Karpas-422 (cell line): ENCODE results near the gene SEMA7A. TPM values are rescaled to one million over a fixed set of nuclear protein-coding genes. Genes with fewer than 3 reads are reported as not detected.
"Not testable (repeated sequence)": the region's sequence is repeated elsewhere in the genome, so short reads cannot be mapped to it uniquely, and the experiment has no call there.

ENCODE experiments used
- DNase-seq: peaks from one replicate; pipeline ENCODE4 v3.0.0-alpha.2; 2015
- H2AFZ ChIP-seq: fragments of 200-600 bp; sonication (generic); 2 replicates; pipeline ENCODE4 v1.6.1; 2014; ENCODE audit warnings: antibody characterized with exemption, low read length, mixed read lengths
- H3K27ac ChIP-seq: fragments of 200-600 bp; sonication (generic); 2 replicates; pipeline ENCODE4 v1.5.1; 2014; ENCODE audit warnings: mild to moderate bottlenecking, low read length, moderate library complexity
- H3K27me3 ChIP-seq: fragments of 200-600 bp; sonication (generic); 2 replicates; pipeline ENCODE4 v1.6.1; 2014; ENCODE audit warnings: low read length, mixed read lengths
- H3K36me3 ChIP-seq: fragments of 200-600 bp; sonication (generic); 2 replicates; pipeline ENCODE4 v1.6.1; 2014; ENCODE audit warnings: low read length, mixed read lengths; ENCODE audit not compliant: insufficient read depth
- H3K4me1 ChIP-seq: fragments of 200-600 bp; sonication (generic); 2 replicates; pipeline ENCODE4 v1.6.1; 2014; ENCODE audit warnings: mild to moderate bottlenecking, low read length, mixed read lengths
- H3K4me2 ChIP-seq: fragments of 200-600 bp; sonication (generic); 2 replicates; pipeline ENCODE4 v1.6.1; 2014; ENCODE audit warnings: low read length, low read depth, mild to moderate bottlenecking; ENCODE audit not compliant: poor library complexity, severe bottlenecking
- H3K4me3 ChIP-seq: fragments of 200-600 bp; sonication (generic); 2 replicates; pipeline ENCODE4 v1.5.1; 2014; ENCODE audit warnings: mild to moderate bottlenecking, antibody characterized with exemption, low read length, mixed read lengths
- H3K79me2 ChIP-seq: fragments of 200-600 bp; sonication (generic); 2 replicates; pipeline ENCODE4 v1.6.1; 2014; ENCODE audit warnings: mild to moderate bottlenecking, low read length, mixed read lengths
- H3K9ac ChIP-seq: fragments of 200-600 bp; sonication (generic); 2 replicates; pipeline ENCODE4 v1.6.0; 2014; ENCODE audit warnings: low read length
- H3K9me2 ChIP-seq: fragments of 200-600 bp; sonication (generic), shearing (Covaris generic); replicated peaks from 2 replicates; pipeline ENCODE4 v1.6.0; 2014; ENCODE audit warnings: mild to moderate bottlenecking, low read length, moderate library complexity; ENCODE audit not compliant: insufficient read depth
- H3K9me3 ChIP-seq: fragments of 300-700, 200-600 bp; sonication (generic); 2 replicates; pipeline ENCODE4 v1.6.1; 2014; ENCODE audit warnings: low read length, mixed read lengths
- H4K20me1 ChIP-seq: fragments of 200-600 bp; sonication (generic); 2 replicates; pipeline ENCODE4 v1.6.1; 2014; ENCODE audit warnings: mild to moderate bottlenecking, antibody characterized with exemption, low read length, low read depth; ENCODE audit not compliant: insufficient read depth
- total RNA-seq: library from RNA; depleted of rRNA; stranded (reverse); fragments of >200 nt; shearing (Covaris generic); gene quantifications from 2 replicates; pipeline ENCODE4 v1.2.3, GENCODE V29; 2014; ENCODE audit warnings: low replicate concordance

Gene SEMA7A
- total RNA-seq, 1 experiment from 2014 or later: 41.6 TPM

DNA sequence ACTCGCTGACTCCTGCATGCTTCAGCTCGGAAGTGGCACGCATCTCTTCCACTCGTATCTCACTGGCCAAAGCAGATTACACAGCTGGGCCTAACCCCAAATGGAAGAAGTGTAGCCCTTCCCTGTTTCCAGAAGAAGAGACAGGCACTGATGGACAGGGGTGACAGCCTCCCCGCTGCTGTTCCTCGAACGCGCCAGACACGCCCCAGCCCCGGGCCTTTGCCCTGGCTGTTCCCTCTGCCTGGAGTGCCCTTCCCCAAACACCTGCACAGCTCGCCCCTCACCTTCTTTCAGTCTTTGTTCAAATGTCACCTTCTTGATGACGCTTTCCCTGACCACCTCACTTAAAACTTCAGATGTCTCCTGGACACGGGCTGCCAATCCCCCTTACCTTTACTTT, 40.3 kb downstream of the SEMA7A start:
- H3K9me3 ChIP-seq: no peaks in the 10 kb centered on the region
- H3K27me3 ChIP-seq: no peaks in the 10 kb centered on the region
- no peaks in the 10 kb centered on the region for H3K79me2 ChIP-seq
- H3K4me1 ChIP-seq: peaks cover 51% of the 10 kb centered on the region
- no peaks in the 10 kb centered on the region for H3K9me2 ChIP-seq
- DNase-seq: no peak
- no peak overlapping the region for H3K4me3 ChIP-seq
- H3K27ac ChIP-seq: no peak overlapping the region
- H3K36me3 ChIP-seq: no peaks in the 10 kb centered on the region
- H3K4me2 ChIP-seq: no peak overlapping the region
- H3K9ac ChIP-seq: no peak overlapping the region
- no peaks in the 10 kb centered on the region for H4K20me1 ChIP-seq
- H2AFZ ChIP-seq: no peak overlapping the region

DNA sequence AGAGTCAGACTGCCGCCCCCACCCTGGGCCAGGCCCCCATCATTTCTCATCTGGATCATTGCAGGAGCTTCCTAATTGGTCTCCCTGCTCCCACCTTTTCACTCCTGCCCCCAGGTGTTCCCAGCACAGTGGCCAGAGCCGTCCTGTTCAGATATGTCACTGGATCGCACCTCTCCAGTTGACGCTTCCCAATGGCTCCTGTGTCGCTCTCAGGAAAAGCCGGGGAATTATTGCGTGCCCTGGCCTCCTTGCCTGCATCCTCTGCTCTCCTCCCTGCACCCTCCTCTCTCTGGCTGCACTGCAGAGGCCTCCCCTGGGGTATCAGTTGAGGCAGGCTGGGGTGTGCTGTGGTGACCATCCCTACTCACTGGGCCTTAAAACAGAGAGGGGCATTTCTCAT, 40.9 kb downstream of the SEMA7A start:
- Histone ChIP-seq H4K20me1 (no peaks in the 10 kb centered on the region), H3K79me2 (no peaks in the 10 kb centered on the region), H3K4me3 (no peak overlapping the region), H3K9ac (no peak overlapping the region), H3K27me3 (no peaks in the 10 kb centered on the region), H2AFZ (no peak overlapping the region), H3K4me1 (peaks cover 46% of the 10 kb centered on the region), H3K36me3 (no peaks in the 10 kb centered on the region), H3K27ac (no peak overlapping the region), H3K9me3 (no peaks in the 10 kb centered on the region), H3K9me2 (no peaks in the 10 kb centered on the region), H3K4me2 (no peak overlapping the region)
- no peak for DNase-seq

DNA sequence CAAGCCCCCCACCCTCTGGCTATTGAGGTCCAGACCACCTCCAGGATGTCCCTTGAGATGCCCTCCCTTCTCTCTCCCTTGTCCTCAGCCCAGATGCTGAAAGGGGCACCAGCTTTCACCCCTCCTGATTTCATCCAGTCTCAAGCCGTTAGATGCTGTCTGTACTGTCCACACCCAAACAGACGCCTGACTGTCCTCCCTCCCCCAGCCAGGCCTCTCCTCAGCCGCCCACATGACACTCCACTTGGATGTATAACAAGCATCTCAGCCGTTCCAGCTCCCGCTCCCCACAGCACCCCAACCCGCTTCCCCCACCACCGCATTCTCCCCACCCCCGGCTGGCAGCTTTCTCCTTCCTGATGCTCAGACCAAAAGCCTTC, 41.3 kb downstream of the SEMA7A start:
- H3K9me2 ChIP-seq: no peaks in the 10 kb centered on the region
- H3K9me3 ChIP-seq: no peaks in the 10 kb centered on the region
- H3K27ac ChIP-seq: no peak overlapping the region
- peaks cover 43% of the 10 kb centered on the region for H3K4me1 ChIP-seq
- H2AFZ ChIP-seq: no peak overlapping the region
- no peaks in the 10 kb centered on the region for H3K27me3 ChIP-seq
- no peaks in the 10 kb centered on the region for H3K79me2 ChIP-seq
- H3K4me3 ChIP-seq: no peak overlapping the region
- no peaks in the 10 kb centered on the region for H4K20me1 ChIP-seq
- H3K4me2 ChIP-seq: no peak overlapping the region
- DNase-seq: no peak
- H3K9ac ChIP-seq: no peak overlapping the region
- H3K36me3 ChIP-seq: no peaks in the 10 kb centered on the region

DNA sequence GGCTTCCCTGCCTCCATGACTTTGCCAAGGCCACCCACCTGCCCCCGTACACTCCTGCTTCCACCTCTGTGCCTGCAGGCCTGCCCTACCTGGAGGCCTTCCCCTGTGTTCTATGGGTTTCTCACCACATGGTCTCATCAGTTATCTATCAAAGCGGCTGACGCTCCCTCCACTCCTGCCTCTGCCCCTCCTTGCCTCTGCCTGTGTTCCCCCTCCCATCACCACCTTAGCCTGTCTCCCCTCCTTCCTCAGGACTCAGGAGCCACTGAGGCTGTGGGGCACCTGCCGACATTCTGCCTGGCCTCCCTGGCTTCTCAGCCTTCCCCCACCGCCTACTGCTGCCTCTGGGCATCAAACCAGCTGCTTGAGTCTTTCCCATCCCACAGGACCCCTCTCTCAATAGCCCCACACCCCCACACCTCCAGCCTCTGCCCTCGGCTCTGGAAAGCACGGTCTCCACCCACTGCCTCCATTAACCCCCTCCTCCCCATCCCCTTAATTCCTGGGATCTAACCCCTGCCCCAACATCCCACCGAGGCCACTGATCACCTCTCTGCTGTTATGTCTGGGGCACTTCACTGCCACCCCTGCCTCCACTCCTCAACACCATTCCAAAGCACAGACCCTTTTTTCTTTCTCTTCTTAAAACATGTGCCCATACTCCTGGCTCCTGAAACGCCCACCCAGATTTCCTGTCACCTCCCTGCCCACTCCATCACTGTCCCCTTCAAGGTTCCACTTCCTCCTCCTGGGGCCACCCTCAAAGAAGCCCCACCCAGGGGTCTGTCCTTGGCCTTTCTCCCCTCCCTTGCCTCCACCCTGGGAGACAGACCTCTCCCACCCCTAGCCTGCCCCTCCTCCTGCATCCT, 41.9 kb downstream of the SEMA7A start:
- H3K9me2 ChIP-seq: no peaks in the 10 kb centered on the region
- no peaks in the 10 kb centered on the region for H3K36me3 ChIP-seq
- no peaks in the 10 kb centered on the region for H3K9me3 ChIP-seq
- H3K9ac ChIP-seq: no peak overlapping the region
- no peak overlapping the region for H2AFZ ChIP-seq
- peaks cover 43% of the 10 kb centered on the region for H3K4me1 ChIP-seq
- H3K27ac ChIP-seq: no peak overlapping the region
- no peak overlapping the region for H3K4me3 ChIP-seq
- no peaks in the 10 kb centered on the region for H4K20me1 ChIP-seq
- no peaks in the 10 kb centered on the region for H3K27me3 ChIP-seq
- no peak for DNase-seq
- no peak overlapping the region for H3K4me2 ChIP-seq
- no peaks in the 10 kb centered on the region for H3K79me2 ChIP-seq

DNA sequence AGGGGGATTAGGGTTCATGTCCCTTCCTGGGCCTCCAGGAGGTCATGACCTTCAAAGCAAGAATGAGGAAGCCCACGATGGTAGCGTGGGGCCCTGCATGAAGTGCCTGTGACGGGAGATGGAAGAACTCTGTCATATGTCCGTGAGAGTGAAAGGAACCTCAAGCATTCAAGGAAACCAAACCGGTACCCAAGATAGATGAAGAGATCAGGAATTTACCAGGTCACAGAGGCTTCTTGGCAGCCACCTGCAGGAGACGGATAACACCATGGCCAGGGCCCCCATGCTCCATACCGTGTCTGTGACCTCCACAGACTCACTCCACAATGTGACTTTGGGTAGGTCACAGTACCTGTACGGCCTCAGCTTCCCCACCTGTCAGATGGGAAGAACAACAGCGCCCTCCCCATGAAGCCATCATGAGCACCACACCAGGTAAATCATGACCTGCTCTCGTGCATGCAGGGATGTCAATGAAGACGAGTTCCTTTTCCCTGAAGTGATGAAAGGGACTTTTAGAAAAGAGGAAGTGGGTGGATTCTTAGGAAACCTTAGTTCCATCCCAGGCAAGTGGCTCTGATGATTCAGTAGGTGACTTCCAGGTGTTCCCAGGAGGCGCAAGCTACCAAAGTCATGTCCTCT, 43.0 kb downstream of the SEMA7A start:
- no peak overlapping the region for H3K9ac ChIP-seq
- no peaks in the 10 kb centered on the region for H3K36me3 ChIP-seq
- no peaks in the 10 kb centered on the region for H3K79me2 ChIP-seq
- peaks cover 43% of the 10 kb centered on the region for H3K4me1 ChIP-seq
- H2AFZ ChIP-seq: no peak overlapping the region
- H3K27ac ChIP-seq: no peak overlapping the region
- no peak for DNase-seq
- no peaks in the 10 kb centered on the region for H3K9me2 ChIP-seq
- H3K4me3 ChIP-seq: no peak overlapping the region
- no peaks in the 10 kb centered on the region for H3K27me3 ChIP-seq
- H3K4me2 ChIP-seq: no peak overlapping the region
- no peaks in the 10 kb centered on the region for H4K20me1 ChIP-seq
- H3K9me3 ChIP-seq: no peaks in the 10 kb centered on the region

DNA sequence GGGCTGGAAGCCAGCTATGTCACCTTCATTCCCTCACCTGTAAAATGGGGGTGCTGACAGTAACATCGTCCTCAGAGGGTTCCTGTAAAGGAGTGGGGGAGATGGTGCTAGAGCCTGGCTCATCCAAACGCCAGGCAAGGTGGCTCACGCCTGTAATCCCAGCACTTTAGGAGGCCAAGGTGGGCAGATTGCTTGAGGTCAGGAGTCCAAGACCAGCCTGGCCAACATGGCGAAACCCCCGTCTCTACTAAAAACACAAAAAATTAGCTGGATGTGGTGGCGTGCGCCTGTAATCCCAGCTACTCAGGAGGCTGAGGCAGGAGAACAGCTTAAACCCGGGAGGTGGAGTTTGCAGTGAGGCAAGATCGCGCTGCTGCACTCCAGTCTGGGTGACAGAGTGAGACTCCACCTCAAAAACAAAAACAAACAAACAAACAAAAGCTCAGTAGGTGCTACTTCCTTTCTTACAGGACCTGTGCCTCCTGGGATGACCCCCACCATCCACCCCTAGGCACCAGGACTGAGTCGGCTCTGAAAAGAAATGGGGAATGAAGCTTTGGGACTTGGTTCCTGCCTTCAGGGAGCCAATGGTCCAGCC, 43.6 kb downstream of the SEMA7A start:
- not testable (repeated sequence) for H3K9me3 ChIP-seq, H3K4me2 ChIP-seq, H3K4me3 ChIP-seq, H4K20me1 ChIP-seq, H3K27ac ChIP-seq, H3K27me3 ChIP-seq, DNase-seq, H2AFZ ChIP-seq, H3K9me2 ChIP-seq, H3K9ac ChIP-seq, H3K79me2 ChIP-seq, H3K36me3 ChIP-seq
- H3K4me1 ChIP-seq: peaks cover 43% of the 10 kb centered on the region

DNA sequence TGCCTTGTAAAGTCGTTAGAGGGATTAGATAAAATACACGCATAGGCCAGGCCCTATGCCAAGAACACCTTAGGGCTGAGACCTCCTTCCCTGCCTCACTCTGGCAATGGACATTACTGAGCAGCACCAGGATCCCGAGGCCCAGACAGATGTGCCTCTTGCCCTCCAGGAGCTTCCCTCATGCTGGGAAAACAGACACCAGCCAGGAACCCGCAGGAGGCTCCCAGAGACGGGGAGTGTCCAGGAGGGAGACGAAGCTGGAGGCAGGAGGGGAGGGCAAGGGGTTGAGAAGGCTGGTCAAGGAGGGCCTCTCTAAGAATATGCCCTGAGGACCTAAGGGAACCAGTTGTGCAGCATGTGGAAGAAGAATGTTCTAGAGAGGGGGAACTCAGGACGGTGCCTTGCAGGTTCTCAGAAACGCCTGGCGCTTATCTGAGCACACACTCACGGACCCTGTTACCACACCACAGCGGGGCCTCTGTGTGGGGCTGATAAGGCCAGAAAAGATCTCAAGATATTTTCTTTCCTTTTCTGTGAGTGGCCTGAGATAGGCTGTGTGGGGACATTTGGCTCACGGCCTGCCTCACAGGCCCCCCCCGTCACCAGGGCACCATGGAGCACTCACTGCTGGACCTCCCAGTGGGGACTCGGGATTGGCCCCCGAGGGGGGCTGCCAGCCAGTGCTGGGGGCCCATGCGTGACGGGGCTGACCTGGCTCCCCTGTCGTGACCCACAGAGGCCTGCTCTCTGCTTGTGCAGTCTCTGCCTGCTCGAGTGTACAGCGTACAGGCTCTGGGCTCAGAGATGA, 44.3 kb downstream of the SEMA7A start:
- Histone ChIP-seq H3K9me3 (no peaks in the 10 kb centered on the region), H4K20me1 (no peaks in the 10 kb centered on the region), H3K79me2 (no peaks in the 10 kb centered on the region), H3K4me3 (no peak overlapping the region), H3K36me3 (no peaks in the 10 kb centered on the region), H3K9ac (no peak overlapping the region), H3K27me3 (no peaks in the 10 kb centered on the region), H2AFZ (no peak overlapping the region), H3K4me1 (peaks cover 43% of the 10 kb centered on the region), H3K27ac (no peak overlapping the region), H3K4me2 (no peak overlapping the region), H3K9me2 (no peaks in the 10 kb centered on the region)
- DNase-seq: no peak
